Measurements from ENCODE around the gene ATCAY.
"Not testable (repeated sequence)": the region's sequence is repeated elsewhere in the genome, so short reads cannot be mapped to it uniquely, and the experiment has no call there.

The ATCAY gene

GRCh38 chr19:3949997-3950859, 69.7 kb downstream of the ATCAY start:
- no peak for DNase-seq

- DNase-seq = no peak
Observed at GRCh38 chr19:3950871-3951861, 70.7 kb downstream of the ATCAY start.

GRCh38 chr19:3952755-3953276, 72.3 kb downstream of the ATCAY start:
- DNase-seq = not testable (repeated sequence)

- DNase-seq = no peak
Observed at GRCh38 chr19:3954107-3954506, 73.6 kb downstream of the ATCAY start.

- DNase-seq = not testable (repeated sequence)
Observed at GRCh38 chr19:3955276-3955675, 74.8 kb downstream of the ATCAY start.

GRCh38 chr19:3955688-3956087, 75.2 kb downstream of the ATCAY start:
- no peak for DNase-seq

- DNase-seq = no peak
Observed at GRCh38 chr19:3958836-3959765, 78.6 kb downstream of the ATCAY start.

- DNase-seq = no peak
Observed at GRCh38 chr19:3959766-3960131, 79.3 kb downstream of the ATCAY start.

- no peak for DNase-seq
Observed at GRCh38 chr19:3961007-3961406, 80.5 kb downstream of the ATCAY start.

- no peak for DNase-seq
Observed at GRCh38 chr19:3963458-3964255, 83.2 kb downstream of the ATCAY start.

GRCh38 chr19:3964256-3965194, 84.0 kb downstream of the ATCAY start:
- no peak for DNase-seq

- DNase-seq = no peak
Observed at GRCh38 chr19:3966051-3967017, 85.8 kb downstream of the ATCAY start.

- DNase-seq = not testable (repeated sequence)
Observed at GRCh38 chr19:3967983-3968382, 87.5 kb downstream of the ATCAY start.

GRCh38 chr19:3968556-3969434, 88.3 kb downstream of the ATCAY start:
- DNase-seq = no peak

GRCh38 chr19:3969435-3970312, 89.2 kb downstream of the ATCAY start:
- DNase-seq = no peak

GRCh38 chr19:3970313-3970807, 89.9 kb downstream of the ATCAY start:
- no peak for DNase-seq

Measured in stimulated activated naive CD4-positive, alpha-beta T cell (primary cell).